Esophagus muscularis mucosa (tissue), 4 donors: Measurements from ENCODE around the gene CAMK2N1. TPM values are rescaled to one million over a fixed set of nuclear protein-coding genes. Genes with fewer than 3 reads are reported as not detected.
"Not testable (repeated sequence)": the region's sequence is repeated elsewhere in the genome, so short reads cannot be mapped to it uniquely, and the experiment has no call there.

Experiments used
- DNase-seq: peaks from one replicate; pipeline ENCODE4 v3.0.0-alpha.2; 2017; ENCODE audit errors: extremely low spot score
- H3K27ac ChIP-seq, 4 donors: fragments of 200-600 bp; sonication (generic); replicated peaks in 1 of 4; 1 replicate in 3 of 4; 2 replicates in 1 of 4; pipeline ENCODE4 v1.5.1; 2016 to 2019; ENCODE audit warnings: mild to moderate bottlenecking in 1 of 4
- H3K27me3 ChIP-seq, 4 donors: fragments of 200-600 bp; sonication (generic); one replicate each; pipeline versions ENCODE4 v1.5.1 to v1.6.0; 2016 to 2019
- H3K36me3 ChIP-seq, 4 donors: fragments of 200-600 bp; sonication (generic); one replicate each; pipeline ENCODE4 v1.5.1; 2016 to 2019
- H3K4me1 ChIP-seq, 4 donors: fragments of 200-600 bp; sonication (generic); one replicate each; pipeline ENCODE4 v1.5.1; 2016 to 2019
- H3K4me3 ChIP-seq, 4 donors: fragments of 200-600 bp; sonication (generic); 1 replicate in 2 of 4; 2 replicates in 2 of 4; pipeline ENCODE4 v1.5.1; 2016 to 2019; ENCODE audit warnings: mild to moderate bottlenecking in 4 of 4, moderate library complexity in 1 of 4
- H3K9me3 ChIP-seq, 4 donors: fragments of 200-600 bp; sonication (generic); 1 replicate in 3 of 4; 2 replicates in 1 of 4; pipeline ENCODE4 v1.5.1; 2016 to 2019
- CTCF ChIP-seq, 3 experiments: fragments of 200-600 bp in 2 of 3; fragments of 450-650 bp in 1 of 3; sonication (generic) in 2 of 3; IDR thresholded peaks; one replicate each; pipeline ENCODE4 v1.5.1; 2017 to 2019; ENCODE audit warnings: antibody characterized with exemption in 3 of 3, mild to moderate bottlenecking in 2 of 3, moderate library complexity in 1 of 3
- EP300 ChIP-seq: sonication (generic); formaldehyde crosslinking; IDR thresholded peaks from one replicate; pipeline ENCODE4 v1.6.1; 2017; ENCODE audit warnings: antibody characterized with exemption
- POLR2A ChIP-seq: fragments of 450-650 bp; IDR thresholded peaks from one replicate; pipeline ENCODE4 v1.6.1; 2017; ENCODE audit warnings: antibody characterized with exemption, moderate library complexity, mild to moderate bottlenecking, low read depth
- POLR2AphosphoS5 ChIP-seq, 2 donors: sonication (generic); formaldehyde crosslinking; IDR thresholded peaks; one replicate each; pipeline ENCODE4 v1.6.1; 2017; ENCODE audit warnings: antibody characterized with exemption in 2 of 2
- WGBS: methylation state at CpG from one replicate; pipeline ENCODE4 v1.1.5; 2018; 5-methylcytosine and 5-hydroxymethylcytosine counted together
- intact Hi-C: fragments of 100-400 bp; cut with DNase I; formaldehyde crosslinking; loops from one replicate; pipeline ENCODE4 v1.15.1; 2023
- total RNA-seq, 4 donors: library from RNA; depleted of rRNA; stranded (reverse); fragments of >200 nt; gene quantifications; one replicate each; pipeline versions ENCODE4 v1.1.0 to v1.2.1, GENCODE V29; 2016

Gene CAMK2N1
- total RNA-seq, 4 donors from 2014 or later: 22.2 to 31.1 (median 25.6) TPM

DNA sequence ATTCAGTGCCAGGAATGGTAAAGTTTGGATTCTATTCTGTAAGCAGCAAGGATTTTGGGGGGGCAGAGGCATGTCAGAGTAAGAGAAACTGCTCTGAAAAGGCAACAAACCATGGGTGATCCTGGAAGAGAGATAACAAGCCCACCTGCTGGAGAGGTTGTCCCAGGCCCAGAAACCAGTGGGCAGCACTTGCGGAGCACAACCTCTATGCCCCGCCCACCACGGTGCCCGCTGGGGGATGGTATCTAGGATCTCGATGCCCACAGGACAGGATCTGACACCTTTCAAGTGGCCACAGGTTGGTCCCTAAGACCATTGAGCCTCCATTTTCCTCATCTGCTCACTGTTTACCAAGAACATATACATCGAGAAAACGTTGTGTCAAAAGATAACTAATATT is 42.2 kb upstream of the CAMK2N1 start:
- 74% methylated on average over 7 of the region's 7 CpGs for WGBS
- no peak overlapping the region for H3K27ac ChIP-seq
- DNase-seq: no peak
- no peak for TF ChIP-seq POLR2AphosphoS5 (IDR thresholded peaks at IDR 0.05)
- no peak for TF ChIP-seq CTCF (IDR thresholded peaks at IDR 0.05)
- TF ChIP-seq POLR2A: no peak
- no peak for TF ChIP-seq EP300
- peaks cover 0 to 55% (median 0%) of the 10 kb centered on the region in 4 donors for H3K27me3 ChIP-seq
- no peaks in the 10 kb centered on the region for H3K9me3 ChIP-seq
- no peaks in the 10 kb centered on the region for H3K36me3 ChIP-seq
- intact Hi-C loops: no loop called here
- H3K4me3 ChIP-seq: no peak overlapping the region
- no peaks in the 10 kb centered on the region for H3K4me1 ChIP-seq

- peaks cover 0 to 7% (median 6%) of the 10 kb centered on the region in 4 donors for H3K4me1 ChIP-seq
- no peak overlapping the region for H3K27ac ChIP-seq
- no peak for TF ChIP-seq CTCF (IDR thresholded peaks at IDR 0.05)
- TF ChIP-seq POLR2AphosphoS5 (IDR thresholded peaks at IDR 0.05): no peak
- TF ChIP-seq POLR2A: no peak
- no peak for TF ChIP-seq EP300
- 90% methylated on average over 6 of the region's 6 CpGs for WGBS
- no peaks in the 10 kb centered on the region for H3K9me3 ChIP-seq
- DNase-seq: no peak
- no peaks in the 10 kb centered on the region for H3K36me3 ChIP-seq
- peaks cover 0 to 37% (median 0%) of the 10 kb centered on the region in 4 donors for H3K27me3 ChIP-seq
- intact Hi-C loops: no loop called here
- no peak overlapping the region for H3K4me3 ChIP-seq
These were observed 40.3 kb upstream of the CAMK2N1 start for GRCh38 chr1:20526267-20526666.

DNA sequence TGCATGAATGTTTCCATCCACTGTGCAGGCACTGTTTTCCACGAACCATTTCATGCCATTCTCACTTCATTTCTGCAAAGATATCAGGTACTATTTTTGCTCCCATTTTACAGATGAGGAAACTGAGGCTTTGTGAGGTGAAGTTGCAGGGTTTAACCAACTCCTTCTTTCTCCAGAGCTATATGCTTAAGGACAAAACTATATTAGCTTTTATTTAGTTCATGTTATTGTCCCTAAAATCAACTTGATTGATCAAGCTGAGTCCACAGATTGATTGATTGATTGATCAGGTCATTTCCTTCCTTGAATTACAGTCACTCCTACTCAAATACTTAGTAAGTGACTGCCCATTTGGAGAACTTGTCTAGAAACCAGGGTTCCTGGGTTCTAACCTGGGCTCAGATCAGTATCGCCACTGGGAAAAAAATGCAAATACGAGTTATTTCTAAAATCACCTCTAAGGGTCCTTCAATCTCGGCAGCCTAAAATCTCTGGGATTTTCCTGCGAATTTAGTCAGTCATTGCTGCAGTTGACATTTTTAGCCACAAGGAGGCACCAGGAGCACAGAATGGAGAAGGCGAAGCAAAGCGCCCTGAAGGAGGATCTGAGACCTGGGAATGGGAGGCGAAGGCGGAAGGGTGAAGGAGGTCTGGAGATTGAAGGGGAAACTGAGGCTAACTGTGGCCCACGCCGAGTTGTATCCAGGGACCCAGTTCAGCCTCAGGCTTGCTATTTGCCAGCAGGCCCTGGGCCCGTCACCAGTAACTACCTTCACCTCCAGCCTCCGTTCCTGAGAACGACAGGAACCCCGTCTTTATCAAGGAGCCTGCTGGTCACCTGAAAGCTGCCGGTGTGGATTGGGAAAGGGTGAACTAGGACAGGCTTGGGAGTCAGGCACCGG is 36.2 kb upstream of the CAMK2N1 start:
- peaks cover 0 to 7% (median 6%) of the 10 kb centered on the region in 4 donors for H3K4me1 ChIP-seq
- no peak for DNase-seq
- H3K27me3 ChIP-seq: peaks cover 0 to 11% (median 0%) of the 10 kb centered on the region in 4 donors
- no peak overlapping the region for H3K27ac ChIP-seq
- H3K9me3 ChIP-seq: no peaks in the 10 kb centered on the region
- no peaks in the 10 kb centered on the region for H3K36me3 ChIP-seq
- whole genome bisulfite sequencing: 25% methylated on average over 17 of the region's 17 CpGs
- TF ChIP-seq POLR2A (no peak), CTCF (IDR thresholded peaks at IDR 0.05) (peak; percentile 84 to 96 (median 93)), POLR2AphosphoS5 (IDR thresholded peaks at IDR 0.05) (peak in 1 of 2 donors; percentile 37)
- H3K4me3 ChIP-seq: peak overlapping the region in 1 of 4 donors; percentile 45
- intact Hi-C loops: loop anchor here (1.0 kb wide), 1 partner anchor 111 kb away; the partner anchor contains the start of gene PINK1

DNA sequence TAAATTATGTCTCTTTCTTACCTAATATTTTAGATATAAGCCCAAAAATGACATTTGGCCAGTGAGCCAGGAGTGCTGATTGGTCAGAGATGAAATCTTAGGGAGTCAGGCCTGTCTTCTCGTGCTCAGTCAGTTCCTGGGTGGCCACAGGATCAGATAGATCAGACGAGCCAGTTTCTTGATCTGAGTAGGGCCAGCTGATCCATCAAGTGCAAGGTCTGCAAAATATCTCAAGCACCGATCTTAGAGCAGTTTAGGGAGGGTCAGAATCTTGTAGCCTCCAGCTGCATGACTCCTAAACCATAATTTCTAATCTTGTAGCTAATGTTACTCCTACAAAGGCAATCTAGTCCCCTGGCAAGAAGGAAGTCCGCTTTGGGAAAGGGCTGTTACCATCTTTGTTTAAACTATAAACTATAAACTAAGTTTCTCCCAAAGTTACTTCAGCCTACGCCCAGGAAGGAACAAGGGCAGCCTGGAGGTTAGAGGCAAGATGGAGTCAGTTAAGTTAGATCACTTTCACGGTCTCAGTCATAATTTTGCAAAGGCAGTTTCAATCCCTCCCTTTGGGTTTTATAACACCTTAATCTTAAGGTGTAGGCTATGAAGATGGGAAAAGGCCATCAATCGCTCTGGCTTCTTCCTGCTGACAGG is 33.7 kb upstream of the CAMK2N1 start:
- H3K4me3 ChIP-seq, H3K9me3 ChIP-seq, H3K4me1 ChIP-seq, DNase-seq, intact Hi-C loops, H3K36me3 ChIP-seq, H3K27ac ChIP-seq: not testable (repeated sequence)
- H3K27me3 ChIP-seq: peaks cover 0 to 27% (median 0%) of the 10 kb centered on the region in 4 donors
- 51% methylated on average over 7 of the region's 7 CpGs for WGBS
